GM19240 (cell line): Measurements from ENCODE around the gene SULF2.

ENCODE experiments used
- DNase-seq: peaks from one replicate; pipeline ENCODE4 v3.0.0; 2011; ENCODE audit warnings: low spot score; ENCODE audit not compliant: insufficient read length

The SULF2 gene

GRCh38 chr20:47669927-47670890 is 115.1 kb downstream of the SULF2 start:
- DNase-seq, result no peak

DNA sequence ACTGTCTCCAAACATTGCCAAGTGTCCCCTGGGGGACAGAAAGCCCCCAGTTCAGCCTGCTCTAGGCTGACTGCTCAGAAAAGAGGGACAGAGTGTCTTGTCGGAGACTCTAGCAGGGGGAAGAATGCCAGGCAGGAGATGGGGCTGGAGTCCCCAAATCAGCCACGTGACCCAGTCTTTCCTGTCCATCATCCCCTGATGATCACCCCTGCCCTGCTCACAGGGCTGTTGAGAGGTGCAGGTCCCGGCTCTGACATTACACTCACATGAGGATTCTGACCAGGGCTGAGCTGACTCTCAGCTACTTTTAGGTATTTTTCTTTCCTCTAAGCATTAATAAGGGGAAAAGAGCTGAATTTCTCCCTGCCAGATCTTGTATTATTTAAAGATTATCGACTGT is 115.8 kb downstream of the SULF2 start:
- DNase-seq, result no peak

DNA sequence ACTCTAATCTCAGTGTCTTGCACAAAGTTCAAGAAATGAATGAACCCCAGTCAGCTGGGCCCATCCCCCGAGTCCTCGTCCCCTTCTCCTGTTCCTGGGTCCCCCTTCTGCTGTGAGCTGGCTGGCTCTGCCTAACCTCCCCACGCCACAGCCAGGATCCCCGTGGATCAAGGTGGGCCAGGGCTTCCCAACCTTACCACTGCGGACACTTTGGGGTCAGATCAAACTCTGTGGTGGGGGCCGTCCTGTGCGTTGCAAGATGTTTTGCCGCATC is 116.2 kb downstream of the SULF2 start:
- DNase-seq, result no peak

DNA sequence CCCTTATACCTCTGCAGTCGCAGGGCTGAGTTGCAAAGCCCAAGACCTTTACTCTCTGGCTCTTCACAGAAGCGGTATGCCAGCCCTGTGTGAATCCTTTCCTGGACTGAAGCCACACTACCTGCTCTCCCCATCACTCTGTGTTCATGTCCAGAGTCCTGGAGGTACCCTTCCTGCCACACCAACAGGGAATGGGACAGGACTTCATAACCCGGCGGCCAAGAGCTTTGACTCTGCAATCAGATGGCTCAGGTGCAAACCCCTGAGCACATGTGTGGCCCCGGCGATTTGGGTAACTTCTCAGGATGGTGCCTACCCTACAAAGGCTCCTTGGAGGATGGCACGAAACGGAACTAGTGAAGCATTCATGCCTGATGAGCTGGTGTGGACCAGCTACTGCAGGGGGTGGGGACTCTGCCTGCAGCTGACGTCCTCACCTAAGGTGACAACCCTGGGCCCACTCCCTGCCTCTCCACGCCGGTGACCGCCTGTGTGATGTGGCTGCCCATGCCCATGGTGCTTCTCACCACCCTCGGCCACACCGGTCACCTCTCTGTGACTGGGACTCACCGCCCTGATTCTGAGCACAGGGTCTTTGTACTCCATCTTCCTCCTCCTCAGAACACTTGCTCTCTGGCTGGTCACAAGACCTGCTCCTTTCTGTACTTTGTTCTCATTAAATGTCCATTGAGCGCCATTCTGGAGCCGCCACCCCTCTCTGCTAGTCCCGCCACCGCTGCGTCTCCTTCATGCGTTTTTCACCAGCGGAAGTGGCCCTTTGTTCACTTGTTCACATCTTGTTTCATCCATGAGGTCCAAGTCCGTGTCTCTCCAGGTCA is 116.7 kb downstream of the SULF2 start:
- no peak for DNase-seq

DNA sequence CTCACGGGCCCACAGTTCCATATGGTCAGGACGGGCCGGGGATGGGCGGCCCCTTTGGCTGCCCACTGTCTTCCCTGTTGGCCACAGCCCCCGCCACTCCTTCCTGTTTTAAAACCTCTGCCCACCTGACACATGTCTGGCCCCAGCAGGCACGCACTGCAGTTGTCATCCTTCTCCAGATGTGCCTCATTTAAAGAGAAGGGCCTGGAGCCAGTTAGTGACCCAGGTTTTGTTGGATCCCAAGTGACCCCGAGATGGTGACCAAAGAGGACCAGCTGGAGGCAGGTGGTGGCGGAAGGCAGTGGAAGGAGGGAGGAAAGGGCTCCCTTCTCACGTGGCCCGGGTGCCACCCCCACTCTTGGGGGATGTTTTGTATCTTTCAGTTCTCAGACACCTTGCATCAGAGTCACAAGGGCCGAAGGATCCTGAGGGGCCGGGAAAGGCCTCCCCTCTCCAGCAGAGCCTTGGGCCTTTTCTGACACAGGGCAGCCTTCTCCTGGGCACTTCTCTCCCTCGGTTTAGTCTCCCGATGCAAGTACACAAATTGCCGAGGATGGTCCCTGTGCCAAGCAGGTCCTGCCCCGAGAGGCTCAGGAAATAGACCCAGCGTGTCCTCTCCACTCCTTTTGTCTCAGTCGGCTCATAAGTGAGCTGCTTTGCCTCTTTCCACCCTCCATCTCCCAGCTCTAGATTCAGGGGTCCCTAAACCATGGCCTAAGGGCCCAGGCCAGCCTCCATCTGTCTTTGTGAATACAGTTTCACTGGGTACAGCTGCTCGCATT is 117.6 kb downstream of the SULF2 start:
- DNase-seq, result no peak

DNA sequence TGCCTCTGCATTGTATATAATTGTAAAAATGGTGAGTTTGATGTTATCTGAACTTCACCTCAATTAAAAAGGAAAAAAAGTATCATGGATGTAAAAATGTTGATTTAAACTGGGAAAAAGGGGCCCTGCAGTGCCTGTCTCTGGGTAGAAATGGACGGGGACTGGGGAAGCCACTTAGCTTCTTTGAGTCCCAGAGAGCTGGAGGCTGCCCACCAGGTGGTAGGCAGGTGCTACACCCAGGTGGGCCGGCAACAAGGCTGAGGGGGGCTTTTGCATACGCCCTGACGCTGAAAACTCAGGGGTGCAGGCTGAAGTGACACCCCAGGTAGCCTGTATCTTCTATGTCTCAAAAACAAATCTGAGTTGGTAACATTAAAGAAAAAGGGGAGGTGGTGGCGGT is 118.2 kb downstream of the SULF2 start:
- DNase-seq, result no peak

DNA sequence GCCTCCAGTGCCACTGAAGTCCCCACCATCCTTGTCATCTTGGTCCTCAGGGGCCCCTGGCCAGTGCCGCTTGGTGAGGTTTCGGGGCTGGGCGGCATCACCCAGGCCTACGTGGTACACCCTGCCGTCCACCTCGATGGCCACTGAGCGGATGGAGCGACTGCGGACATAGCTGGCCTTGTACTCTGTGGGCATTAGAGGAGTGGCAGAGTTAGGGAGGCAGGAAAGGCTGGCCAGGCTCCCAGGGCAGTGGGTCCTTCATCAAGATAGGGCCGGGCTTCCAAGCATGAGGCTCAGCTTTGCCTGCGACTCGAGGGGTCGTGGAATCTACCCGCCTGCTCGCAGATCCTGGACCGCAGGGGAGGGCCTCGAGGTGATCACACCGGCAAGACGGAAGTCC is 119.0 kb downstream of the SULF2 start:
- DNase-seq, result no peak

DNA sequence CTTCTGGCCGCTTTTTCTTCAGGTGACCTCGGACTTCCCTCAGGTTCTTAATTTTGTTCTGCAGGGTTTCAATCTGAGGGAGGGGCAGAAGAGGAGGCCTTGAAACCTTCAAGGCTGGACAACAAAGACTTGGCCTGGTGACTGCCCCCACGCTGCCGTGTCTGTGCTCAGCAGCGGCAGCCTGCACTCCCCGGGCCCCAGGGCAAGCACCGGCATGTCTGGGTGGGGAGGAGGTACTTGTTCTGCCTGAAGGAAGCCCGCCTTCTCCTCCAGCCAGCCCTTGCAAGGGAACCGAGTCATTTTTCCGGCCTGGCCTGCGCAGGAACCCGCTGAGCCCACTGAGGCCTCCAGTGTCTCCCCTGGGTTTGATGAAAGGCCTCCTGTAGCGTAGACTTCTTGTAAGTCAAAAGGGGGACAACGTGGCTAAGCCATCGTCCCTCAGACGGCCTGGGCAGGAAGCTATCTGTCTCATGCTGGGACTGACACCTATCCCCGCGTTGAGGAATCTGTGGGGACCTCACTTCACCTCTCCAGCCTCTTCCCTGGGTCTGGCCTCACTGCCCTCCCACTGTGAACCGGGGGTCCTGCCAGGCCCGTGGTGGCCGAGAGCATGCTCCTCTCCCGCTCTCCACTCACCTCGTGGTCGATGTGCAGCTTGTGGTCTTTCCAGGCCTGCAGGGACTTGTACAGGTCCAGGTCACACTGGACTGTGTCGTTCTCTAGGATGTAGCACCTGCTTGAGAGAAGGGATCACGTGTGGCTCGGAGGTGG is 119.9 kb downstream of the SULF2 start:
- no peak for DNase-seq

GRCh38 chr20:47664744-47665143 is 120.5 kb downstream of the SULF2 start:
- no peak for DNase-seq

GRCh38 chr20:47664068-47664437 is 121.2 kb downstream of the SULF2 start:
- no peak for DNase-seq

GRCh38 chr20:47663354-47664067 is 121.8 kb downstream of the SULF2 start:
- DNase-seq, result peak; percentile 68

GRCh38 chr20:47662483-47663353 is 122.6 kb downstream of the SULF2 start:
- DNase-seq, result no peak

DNA sequence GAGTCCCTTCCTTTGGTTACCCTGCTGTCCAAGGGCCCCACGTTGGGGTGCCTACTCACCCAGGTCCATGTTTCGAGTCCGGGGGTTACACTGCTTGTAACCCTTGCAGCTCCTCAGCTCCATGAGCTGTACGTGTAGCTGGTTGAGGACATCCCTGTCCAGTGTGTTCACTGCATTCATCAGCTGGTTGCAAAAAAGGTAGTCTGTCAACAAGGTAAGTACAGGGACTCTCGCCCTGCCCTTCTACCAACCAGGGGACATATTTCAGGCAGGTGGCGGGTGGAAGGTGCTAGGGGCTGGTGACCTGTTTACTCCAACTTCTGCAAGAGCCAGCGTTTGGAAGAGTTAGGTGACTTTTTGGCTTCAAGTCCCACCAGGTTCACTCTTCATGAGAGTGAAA is 123.6 kb downstream of the SULF2 start:
- no peak for DNase-seq

DNA sequence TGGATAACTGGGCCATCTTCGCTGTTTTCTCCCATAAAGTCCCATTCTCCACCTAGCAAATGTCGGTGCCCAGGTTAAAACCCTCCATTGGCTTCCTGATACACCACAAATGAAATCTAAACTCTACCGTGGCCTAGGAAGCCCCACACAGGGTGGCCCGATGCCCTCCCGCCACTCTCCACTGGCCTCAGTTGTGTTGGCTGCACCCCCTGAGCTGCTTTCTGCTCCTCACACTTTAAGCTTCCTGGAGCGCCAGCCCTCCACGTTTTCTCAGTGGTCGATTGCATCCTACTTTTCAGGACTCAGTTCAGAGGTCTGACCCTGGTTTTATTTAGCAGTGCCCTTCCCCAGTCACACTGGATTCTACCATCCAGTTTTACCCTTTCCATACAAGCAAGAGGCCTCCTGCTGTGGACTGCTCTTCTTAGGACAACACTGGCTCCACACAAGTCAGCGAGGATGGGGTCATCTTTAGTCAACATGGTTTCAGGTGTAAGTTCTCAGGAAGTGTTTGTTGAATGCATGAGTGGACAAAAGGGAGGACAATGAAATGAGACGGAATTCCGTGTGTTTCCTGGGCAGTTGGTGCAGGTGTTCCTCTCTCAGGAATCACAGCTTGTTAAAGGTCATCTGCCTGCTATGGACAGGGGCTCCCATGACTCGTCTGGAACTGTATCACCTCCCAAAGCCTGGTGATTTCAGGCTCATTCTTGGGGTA is 124.1 kb downstream of the SULF2 start:
- DNase-seq, result no peak

DNA sequence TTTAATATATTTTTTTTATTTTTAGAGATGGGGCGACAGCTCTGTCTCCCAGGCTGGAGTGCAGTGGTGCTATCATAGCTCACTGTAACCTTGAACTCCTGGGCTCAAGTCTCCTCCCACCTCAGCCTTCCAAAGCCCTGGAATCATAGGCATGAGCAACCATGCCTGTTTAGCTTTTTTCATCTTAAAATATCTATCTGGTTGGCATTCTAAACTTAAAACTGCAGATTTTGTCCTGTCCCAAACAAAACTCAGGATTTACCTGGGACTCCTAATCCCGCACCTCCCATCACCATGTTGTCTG is 124.7 kb downstream of the SULF2 start:
- no peak for DNase-seq

- DNase-seq, result no peak
Observed at GRCh38 chr20:47659904-47660601, 125.2 kb downstream of the SULF2 start.

DNA sequence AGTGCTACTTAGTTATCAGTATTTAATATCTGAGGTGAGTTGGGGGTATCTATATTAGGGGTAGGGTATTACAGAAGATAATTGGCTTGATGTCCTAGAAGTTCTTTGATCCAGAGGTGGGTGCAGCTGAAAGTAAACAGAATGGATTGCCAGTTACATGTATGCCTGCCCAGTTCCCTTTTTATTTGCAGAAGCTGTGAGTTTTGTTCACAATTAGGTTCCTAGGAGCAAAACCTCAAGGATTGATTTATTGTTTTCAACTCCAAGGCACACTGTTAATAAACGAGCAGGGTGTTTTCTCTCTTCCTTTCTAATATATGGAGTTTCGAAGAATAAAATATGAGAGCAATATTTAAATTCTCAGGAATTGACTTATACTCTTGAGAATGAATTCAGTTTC is 129.0 kb downstream of the SULF2 start:
- DNase-seq, result no peak

DNA sequence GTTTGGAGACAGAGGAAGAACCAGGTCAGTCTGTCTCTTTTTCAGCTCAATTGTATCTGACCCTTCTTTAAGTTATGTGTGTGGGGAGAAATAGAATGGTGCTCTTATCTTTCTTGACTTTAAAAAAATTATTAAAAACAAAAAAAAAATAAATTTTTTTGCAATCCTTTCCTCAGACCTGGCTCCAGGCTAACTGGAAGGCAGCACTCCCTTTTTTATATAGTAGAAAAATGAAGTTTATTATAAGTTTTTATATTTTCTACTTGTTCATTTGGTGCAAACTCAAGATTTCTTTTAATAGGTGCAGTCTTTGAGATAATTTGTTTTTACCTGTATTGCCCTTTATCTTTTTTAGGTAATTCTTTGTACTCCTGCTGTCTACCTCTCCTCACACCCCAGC is 129.6 kb downstream of the SULF2 start:
- DNase-seq, result no peak
